HG02884 (cell line): ENCODE data around the gene TRMT112.
A peak's percentile ranks its signal among the peaks of the same experiment; 100 is the strongest.
"Not testable (repeated sequence)": the region's sequence is repeated elsewhere in the genome, so short reads cannot be mapped to it uniquely, and the experiment has no call there.

Experiments used
- ATAC-seq: cut with Tn5 transposase; IDR thresholded peaks from one replicate; pipeline ENCODE4 v1.9.1; 2021; ENCODE audit warnings: mild to moderate bottlenecking, moderate library complexity; ENCODE audit not compliant: unreplicated experiment

TRMT112 gene

GRCh38 chr11:64313491-64314145 lies 3.7 kb downstream of the TRMT112 start:
- ATAC-seq = no peak

GRCh38 chr11:64312947-64313346 lies 4.4 kb downstream of the TRMT112 start:
- ATAC-seq = no peak

GRCh38 chr11:64307795-64308194 lies 9.6 kb downstream of the TRMT112 start:
- ATAC-seq = not testable (repeated sequence)

GRCh38 chr11:64306876-64307622 lies 10.3 kb downstream of the TRMT112 start:
- no peak for ATAC-seq

GRCh38 chr11:64306563-64306875 lies 10.8 kb downstream of the TRMT112 start:
- ATAC-seq = no peak

- no peak for ATAC-seq
Measured at GRCh38 chr11:64305691-64306562, 11.4 kb downstream of the TRMT112 start.

- peak; percentile 56 for ATAC-seq
Measured at GRCh38 chr11:64305075-64305690, 12.2 kb downstream of the TRMT112 start, which contains the start of gene ESRRA. Gene ESRRA (plus strand): TSS chr11:64305524. CDS start chr11:64307180, 1,656 bp downstream.

- ATAC-seq = peak; percentile 4
Measured at GRCh38 chr11:64304316-64305072, 12.9 kb downstream of the TRMT112 start.

GRCh38 chr11:64304032-64304315 lies 13.4 kb downstream of the TRMT112 start:
- ATAC-seq = no peak

GRCh38 chr11:64303109-64304031 lies 14.0 kb downstream of the TRMT112 start:
- ATAC-seq = no peak

- ATAC-seq = no peak
Measured at GRCh38 chr11:64299847-64300648, 17.3 kb downstream of the TRMT112 start, which contains the start of gene CATSPERZ. Gene CATSPERZ (plus strand): TSS chr11:64300358. CDS start chr11:64300411, 53 bp downstream.

- ATAC-seq = no peak
Measured at GRCh38 chr11:64298966-64299846, 18.2 kb downstream of the TRMT112 start.

GRCh38 chr11:64297699-64298358 lies 19.5 kb downstream of the TRMT112 start:
- no peak for ATAC-seq

GRCh38 chr11:64296830-64297698 lies 20.3 kb downstream of the TRMT112 start:
- no peak for ATAC-seq

- no peak for ATAC-seq
Measured at GRCh38 chr11:64296236-64296635, 21.1 kb downstream of the TRMT112 start.

- no peak for ATAC-seq
Measured at GRCh38 chr11:64295760-64296159, 21.6 kb downstream of the TRMT112 start.
